H54 (cell line): ENCODE measurements around the gene DAGLA.

Experiments
- DNase-seq: peaks from one replicate; pipeline ENCODE4 v3.0.0; 2011; ENCODE audit warnings: low spot score, mixed read lengths; ENCODE audit not compliant: insufficient read length
- FAIRE-seq: peaks from 3 replicates; lab custom pipeline; 2011; peaks lifted over from hg19 to GRCh38; lab: Jason Lieb, UNC
- POLR2A ChIP-seq: IDR thresholded peaks from 2 replicates; pipeline ENCODE4 v1.6.1; 2011; ENCODE audit warnings: low read depth, mild to moderate bottlenecking, low read length

DAGLA gene

GRCh38 chr11:61704838-61705237 is 24.6 kb downstream of the DAGLA start:
- FAIRE-seq (no peak), DNase-seq (no peak)
- no peak for TF ChIP-seq POLR2A

DNA sequence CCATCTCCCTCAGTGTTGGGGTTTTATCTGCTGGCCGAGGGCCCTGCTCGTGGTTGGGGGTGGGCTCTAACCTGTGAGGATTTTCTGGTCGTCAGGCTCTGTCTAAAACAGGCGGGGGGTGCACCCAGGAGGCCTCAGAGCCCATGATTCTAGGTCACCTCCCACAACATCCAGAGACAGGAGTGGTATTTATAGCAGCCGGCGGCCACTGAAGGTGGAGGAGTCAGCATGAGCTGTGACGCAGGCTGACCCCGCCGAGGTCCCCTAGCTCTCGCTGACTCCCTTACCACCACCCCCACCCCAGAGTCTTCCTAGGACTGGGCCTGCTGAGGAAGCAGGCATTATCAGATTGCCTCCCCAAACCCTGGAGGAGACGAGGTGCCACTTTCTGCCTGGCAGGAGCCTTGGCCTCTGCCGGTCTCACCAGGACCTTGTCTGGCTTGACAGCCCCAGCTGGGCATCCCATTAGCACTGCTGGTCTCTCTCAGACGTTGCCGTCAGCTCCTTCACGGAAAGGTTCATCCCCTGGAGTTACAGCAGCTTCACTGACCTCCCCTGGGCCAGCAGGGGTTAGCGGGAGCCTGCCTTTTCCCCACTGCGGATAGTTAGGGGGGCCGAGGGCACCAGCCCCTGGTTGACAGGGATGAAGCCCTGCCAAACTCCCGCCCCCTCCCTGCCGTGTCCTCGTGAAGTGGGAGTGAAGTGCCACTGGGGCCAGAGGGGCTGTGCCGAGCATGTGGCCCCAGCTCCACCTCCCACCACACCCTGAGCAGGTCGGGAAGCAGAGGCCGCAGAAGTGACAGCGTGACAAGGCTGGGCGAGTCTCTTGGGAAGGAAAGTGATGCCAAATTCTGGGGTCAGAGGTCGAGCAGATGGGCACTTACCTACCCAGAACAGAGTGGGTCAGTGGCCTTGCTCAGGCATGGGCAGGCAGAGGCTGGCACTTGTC is 26.5 kb downstream of the DAGLA start:
- no peak for DNase-seq
- TF ChIP-seq POLR2A = no peak
- no peak for FAIRE-seq

- TF ChIP-seq POLR2A = no peak
- DNase-seq = no peak
- no peak for FAIRE-seq
Measured at GRCh38 chr11:61707574-61707973, 27.4 kb downstream of the DAGLA start.

DNA sequence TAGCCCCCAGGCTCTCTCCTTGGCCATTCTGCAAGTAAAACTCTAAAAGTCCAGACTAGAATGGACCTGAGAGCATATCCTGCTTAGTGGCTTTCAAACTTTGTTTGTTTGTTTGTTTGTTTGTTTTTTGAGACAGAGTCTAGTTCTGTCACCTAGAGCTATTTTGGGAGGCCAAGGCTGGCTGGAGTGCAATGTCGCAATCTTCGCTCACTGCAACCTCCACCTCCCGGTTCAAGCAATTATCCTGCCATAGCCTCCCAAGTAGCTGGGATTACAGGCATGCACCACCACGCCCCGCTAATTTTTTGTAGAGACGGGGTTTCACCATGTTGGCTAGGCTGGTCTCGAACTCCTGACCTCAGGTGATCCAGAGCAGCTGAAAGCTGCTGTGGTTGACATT is 28.9 kb downstream of the DAGLA start:
- no peak for FAIRE-seq
- TF ChIP-seq POLR2A = no peak
- no peak for DNase-seq

DNA sequence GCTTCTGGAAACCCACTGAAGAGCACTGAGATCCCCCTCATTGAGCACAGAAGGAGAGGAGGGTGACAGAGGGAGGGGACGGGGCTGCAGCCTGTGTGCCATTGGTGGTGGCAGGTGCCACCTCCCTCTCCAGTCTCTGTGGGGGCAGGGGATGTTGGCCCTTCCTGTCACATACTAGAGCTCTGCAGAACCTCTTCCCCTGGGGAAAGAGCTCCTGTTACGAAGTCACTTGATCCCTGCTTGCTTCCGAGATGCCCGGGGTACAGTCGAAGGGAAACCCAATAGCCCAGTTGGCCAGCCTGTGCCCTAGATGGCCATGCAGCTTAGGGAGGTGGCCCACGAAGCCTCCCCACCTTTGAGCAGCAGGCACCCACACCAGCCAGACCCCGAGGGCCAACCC is 29.4 kb downstream of the DAGLA start:
- FAIRE-seq (no peak), DNase-seq (no peak)
- no peak for TF ChIP-seq POLR2A

- no peak for TF ChIP-seq POLR2A
- no peak for FAIRE-seq
- no peak for DNase-seq
Measured at GRCh38 chr11:61710019-61710418, 29.8 kb downstream of the DAGLA start.

DNA sequence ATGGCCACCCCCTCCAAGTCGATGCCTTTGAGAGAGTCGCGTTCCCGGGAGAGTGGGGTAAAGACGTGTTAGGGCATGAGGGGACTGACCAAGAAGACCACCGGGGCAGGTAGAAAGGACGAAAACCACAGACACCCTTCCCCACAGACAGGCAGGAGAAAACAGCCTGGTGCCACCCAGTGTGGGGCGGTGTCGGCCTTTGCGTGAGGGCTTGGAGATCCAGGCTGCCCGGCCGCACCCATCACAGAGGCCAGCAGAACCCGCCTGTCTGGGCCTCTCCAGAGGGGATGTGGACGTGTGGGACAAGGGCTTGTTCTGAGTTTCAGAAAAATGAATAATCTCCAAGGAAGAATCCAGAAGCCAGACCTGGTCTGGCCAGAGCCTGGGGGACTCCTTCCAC is 30.8 kb downstream of the DAGLA start:
- FAIRE-seq (no peak), DNase-seq (no peak)
- no peak for TF ChIP-seq POLR2A

GRCh38 chr11:61711498-61711897 is 31.3 kb downstream of the DAGLA start:
- no peak for TF ChIP-seq POLR2A
- DNase-seq = no peak

DNA sequence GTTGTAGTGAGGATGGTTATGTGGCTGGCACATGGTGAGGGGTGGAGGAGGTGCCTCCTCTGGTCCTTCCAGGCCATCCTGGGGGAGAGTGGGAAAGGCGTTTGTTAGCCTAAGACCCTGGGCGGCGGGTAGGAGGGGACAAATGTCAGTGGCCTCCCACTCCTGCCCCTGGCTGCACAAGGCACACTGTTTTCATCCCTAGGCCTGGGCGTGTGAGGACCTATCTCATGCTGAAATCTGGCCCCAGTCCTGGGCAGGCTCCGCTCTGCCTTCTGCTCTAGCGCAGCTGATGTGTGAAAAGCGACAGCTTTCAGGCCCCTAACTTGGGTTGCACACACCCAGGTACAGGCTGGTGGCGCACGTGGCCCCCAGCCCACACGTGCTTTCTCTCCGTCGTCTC is 32.1 kb downstream of the DAGLA start:
- no peak for TF ChIP-seq POLR2A
- FAIRE-seq (no peak), DNase-seq (no peak)

More at GRCh38 chr11:61711498-61711897, 31.3 kb downstream of the DAGLA start:
- FAIRE-seq = no peak

GRCh38 chr11:61712846-61713245 is 32.7 kb downstream of the DAGLA start:
- TF ChIP-seq POLR2A = no peak
- no peak for FAIRE-seq
- no peak for DNase-seq

GRCh38 chr11:61713464-61713863 is 33.3 kb downstream of the DAGLA start:
- FAIRE-seq (no peak), DNase-seq (no peak)
- TF ChIP-seq POLR2A = no peak

DNA sequence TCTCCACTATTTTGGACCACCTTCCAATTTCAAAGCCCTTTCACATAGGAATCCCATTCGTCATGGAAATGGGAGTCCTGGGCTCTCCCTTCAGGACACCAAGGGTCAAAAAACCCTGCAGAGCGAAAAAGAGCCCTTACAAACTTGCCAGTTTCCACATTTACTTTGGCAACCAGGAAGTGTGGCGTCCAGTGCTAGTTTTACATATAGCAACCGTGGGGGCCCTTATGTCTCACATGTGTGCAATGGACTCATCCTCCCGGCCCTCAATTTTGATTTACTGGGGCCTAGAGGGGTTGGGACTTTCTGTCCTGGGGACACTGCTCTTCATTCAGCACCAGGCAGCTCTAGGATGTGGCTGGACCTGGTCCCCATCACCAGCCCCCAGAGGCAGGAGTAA is 33.7 kb downstream of the DAGLA start:
- FAIRE-seq (no peak), DNase-seq (no peak)
- TF ChIP-seq POLR2A = no peak

DNA sequence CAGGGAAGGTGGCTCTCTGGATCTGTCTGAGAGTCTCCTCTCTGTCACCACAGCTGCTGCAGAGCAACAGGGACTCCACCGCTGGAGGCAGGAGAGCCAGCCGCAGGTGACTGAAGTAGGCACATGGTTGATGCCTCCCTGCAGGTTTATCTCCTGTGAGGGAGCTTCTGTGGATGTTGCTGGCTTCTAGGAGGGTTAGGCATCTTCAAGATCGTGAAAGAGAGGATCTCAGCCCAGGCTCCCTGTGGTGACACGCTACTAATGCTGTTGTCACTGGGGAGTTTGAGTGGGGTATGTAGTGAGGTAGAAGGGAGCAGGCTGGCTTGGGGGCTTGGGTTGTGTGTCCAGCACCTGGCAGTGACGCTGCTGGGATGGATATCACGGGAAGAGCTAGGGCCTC is 34.1 kb downstream of the DAGLA start:
- no peak for DNase-seq
- FAIRE-seq = no peak
- no peak for TF ChIP-seq POLR2A

- TF ChIP-seq POLR2A = no peak
Measured at GRCh38 chr11:61714916-61715315, 34.7 kb downstream of the DAGLA start.

DNA sequence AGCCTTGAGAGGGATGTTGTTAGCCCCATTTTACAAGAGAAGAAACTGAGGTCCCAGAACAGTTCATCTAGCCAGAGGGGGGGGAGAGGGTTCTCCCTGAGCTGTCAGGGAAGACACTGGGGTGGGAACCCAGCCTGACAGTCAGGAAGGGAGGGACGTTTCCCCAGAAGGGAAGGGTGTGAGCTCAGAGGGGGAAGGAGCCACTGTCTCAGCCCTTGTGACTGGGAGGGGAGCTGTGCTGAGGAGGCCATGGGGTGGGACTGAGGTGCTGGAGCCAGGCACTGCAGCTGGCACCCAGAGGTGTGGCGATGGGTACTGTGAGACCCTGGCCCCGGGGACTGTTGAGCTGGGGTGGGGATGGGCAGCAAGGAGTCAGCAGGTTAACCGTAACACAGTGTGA is 35.7 kb downstream of the DAGLA start:
- no peak for DNase-seq
- TF ChIP-seq POLR2A = no peak
- FAIRE-seq = no peak

More at GRCh38 chr11:61714916-61715315, 34.7 kb downstream of the DAGLA start:
- DNase-seq (no peak), FAIRE-seq (no peak)
